A549 treated with Hydrocortisone at 1 μM for 4 hours (cell line): ENCODE data around the gene SPOP. TPM values are rescaled to one million over a fixed set of nuclear protein-coding genes. Genes with fewer than 3 reads are reported as not detected.

ENCODE experiments used
- total RNA-seq: library from RNA; stranded (reverse); fragments of 200-300 nt; extraction: Qiagen RNA extraction; gene quantifications from 5 replicates; pipeline ENCODE4 v1.2.3, GENCODE V29; 2022

Gene SPOP
- total RNA-seq = 37.7 to 49.7 TPM (median 42.3 TPM) in 5 replicates

GRCh38 chr17:49677933-49678847 lies at the start of gene SPOP:
Gene SPOP, minus strand, starts transcription at chr17:49678097. Its CDS starts 55,287 bp downstream, at chr17:49622810.

GRCh38 chr17:49707608-49708514 lies 30.0 kb upstream of the SPOP start, which contains the start of gene SLC35B1:
Gene SLC35B1, minus strand, starts transcription at chr17:49707964. Its CDS starts 131 bp downstream, at chr17:49707833.

DNA sequence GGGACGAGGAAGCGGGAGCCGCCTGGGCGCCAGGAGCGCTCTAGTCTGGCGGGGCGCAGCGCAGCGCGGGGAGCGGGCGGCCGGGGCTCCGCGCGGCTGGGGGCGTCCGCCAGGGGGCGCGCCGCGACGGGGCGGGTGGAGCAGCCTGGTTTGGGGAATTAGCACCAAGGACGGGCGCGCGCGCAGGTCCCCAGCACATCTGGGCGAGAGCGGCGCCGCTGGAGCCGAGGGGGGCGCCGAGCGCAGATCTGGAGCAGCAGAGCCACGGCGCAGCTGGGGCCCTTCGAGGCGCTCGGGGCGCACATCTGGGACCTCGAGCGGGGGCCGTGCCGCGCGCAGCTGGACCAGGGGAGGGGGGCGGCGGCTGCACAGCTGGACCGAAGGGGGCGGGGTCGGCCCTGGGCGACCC lies 102.2 kb downstream of the SPOP start, which contains the start of gene NXPH3:
TSS of gene NXPH3 (plus strand) at position 193 of the 409 bp plus-strand sequence. CDS start 349 bp downstream, outside the sequence.

Other genes starting within 250 kb of the SPOP start
- gene NGFR, start 182.8 kb downstream of the SPOP start, total RNA-seq = 0.82 to 1.1 TPM (median 0.90 TPM) in 5 replicates
- gene NXPH3, start 102.2 kb downstream of the SPOP start, total RNA-seq = 1.0 to 1.4 TPM (median 1.3 TPM) in 5 replicates
- 87.0 to 100 TPM (median 95.3 TPM) in 5 replicates for gene SLC35B1, start 29.9 kb upstream of the SPOP start, total RNA-seq
- 1.2 to 1.7 TPM (median 1.5 TPM) in 5 replicates for gene FAM117A, start 86.0 kb upstream of the SPOP start, total RNA-seq
- 27.5 to 32.7 TPM (median 28.6 TPM) in 5 replicates for gene KAT7, start 110.6 kb upstream of the SPOP start, total RNA-seq
- gene TAC4, start 170.0 kb upstream of the SPOP start, total RNA-seq = not detected in 5 replicates